Hippocampal formation (tissue), 2 donors: ENCODE measurements around the gene CUEDC1.

ENCODE experiments used
- DNase-seq, 2 donors: peaks; one replicate each; lab custom pipeline; 2025; lab: John Stamatoyannopoulos, UW

The CUEDC1 gene

DNA sequence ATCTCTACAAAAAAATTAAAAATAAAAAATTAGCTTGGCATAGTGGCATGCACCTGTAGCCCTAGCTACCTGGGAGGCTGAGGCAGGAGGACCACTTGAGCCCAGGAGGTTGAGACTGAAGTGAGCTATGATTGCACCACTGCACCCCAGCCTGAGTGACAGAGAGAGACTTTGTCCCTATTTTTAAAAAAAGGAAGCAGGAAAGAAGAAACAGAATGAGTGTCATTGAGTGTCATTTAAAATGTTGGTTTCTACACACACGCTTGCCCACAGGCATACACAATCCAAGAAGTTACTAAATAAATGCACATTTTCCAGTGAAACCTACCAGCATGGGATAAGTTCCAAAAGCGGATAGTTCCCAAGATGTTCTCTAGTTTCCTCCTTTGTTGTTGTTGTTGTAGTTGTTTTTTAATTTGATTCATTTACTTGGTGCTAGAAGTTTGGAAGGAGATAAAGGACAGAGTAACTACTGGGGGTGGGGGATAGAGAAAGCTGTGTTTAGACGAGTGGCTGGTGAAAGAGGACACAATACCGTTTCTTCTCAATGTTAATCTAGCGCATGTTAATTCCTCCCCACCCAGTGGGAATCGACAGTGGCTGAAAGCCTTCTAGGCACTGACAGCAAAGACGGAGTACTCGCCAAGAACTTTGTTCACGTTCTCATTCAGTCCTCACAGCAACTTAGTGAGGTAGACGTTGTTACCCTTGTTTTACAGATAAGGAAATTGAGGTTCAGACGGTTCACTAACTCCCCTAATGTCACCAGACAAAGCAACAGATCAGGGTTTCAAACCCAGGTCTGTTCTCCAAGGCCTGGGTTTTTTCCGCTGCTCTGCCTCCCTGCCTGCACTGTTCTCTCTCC is 122.7 kb downstream of the CUEDC1 start:
- DNase-seq: no peak

DNA sequence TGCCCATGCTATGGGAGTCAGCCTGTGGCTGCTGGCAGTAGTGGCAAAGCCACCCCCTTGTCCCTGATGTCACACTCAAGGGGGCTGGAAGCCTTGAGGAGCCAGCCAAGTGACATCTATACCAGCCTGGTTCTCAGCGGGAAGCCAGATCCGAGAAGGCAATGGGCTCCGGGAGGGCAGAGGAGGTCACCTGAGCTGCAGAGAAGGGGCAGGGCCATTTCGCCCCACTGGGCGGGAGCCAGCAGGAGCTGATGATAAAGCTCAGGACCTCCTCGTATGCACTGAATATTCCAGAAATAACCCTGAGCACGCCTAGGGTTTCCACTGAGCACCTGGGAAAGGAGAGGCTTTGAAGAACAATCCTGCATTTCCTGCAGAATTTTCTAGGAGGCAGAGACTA is 124.3 kb downstream of the CUEDC1 start:
- no peak for DNase-seq

DNA sequence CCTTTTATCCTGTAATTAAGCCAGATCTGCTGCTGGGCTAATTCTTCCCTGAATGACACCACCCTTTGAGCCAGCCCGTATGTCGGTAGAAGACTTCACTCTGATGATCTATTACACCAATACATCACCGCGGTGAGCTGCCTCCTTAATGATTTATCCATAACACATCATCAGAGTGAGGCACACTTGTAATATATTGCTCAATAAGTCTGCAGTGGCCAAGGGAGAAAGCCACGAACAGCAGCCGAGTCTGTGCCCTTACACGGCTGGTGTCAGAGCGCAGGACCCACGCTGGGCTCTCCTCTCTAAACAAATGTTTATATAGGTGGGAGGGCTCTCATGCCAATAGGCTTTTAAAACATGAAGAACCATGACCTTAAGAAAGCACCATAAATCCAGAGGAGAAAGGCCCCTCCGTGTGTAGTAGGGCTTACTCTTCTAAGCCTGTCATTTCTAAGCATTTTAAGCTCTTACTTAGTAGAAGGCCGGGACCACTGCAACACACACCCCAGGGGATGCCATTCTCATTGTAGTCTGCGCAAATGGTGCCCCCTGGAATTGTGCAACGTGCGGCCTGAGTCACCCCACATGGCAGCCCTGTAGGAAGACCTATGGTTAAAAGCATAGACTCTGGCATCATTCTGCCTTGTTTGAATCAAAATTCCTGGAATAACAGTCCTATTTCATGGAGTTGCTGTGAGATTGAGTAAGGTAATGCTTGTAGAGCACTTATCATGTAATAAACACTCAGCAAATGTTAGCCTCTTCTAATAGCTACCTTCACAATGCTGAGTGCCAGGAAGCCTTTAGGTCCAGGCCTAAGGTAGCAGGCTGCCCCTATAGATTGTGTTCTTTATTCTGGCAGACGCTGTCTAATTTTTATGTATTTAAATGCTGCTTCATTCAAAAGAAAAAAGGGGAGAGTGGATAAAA is 131.5 kb downstream of the CUEDC1 start:
- no peak for DNase-seq

DNA sequence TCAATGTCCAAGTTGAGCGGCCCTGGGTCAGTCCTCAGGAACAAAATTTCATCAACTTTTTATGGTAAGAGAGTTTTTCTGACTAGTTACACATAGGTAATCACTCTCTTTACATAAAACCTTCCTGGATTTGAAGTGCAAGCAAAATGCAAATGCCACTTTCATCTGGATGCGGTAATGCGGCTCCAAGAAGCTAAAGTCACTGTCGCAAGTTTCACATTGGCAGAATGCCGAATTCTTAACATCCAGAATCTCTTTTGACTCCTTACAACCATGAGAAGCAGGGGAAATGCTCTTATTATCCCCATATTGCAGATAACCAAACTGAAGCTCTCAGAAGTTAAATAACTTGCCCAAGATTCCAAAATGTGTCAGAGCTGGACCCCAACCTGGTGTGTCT is 135.3 kb downstream of the CUEDC1 start:
- no peak for DNase-seq

DNA sequence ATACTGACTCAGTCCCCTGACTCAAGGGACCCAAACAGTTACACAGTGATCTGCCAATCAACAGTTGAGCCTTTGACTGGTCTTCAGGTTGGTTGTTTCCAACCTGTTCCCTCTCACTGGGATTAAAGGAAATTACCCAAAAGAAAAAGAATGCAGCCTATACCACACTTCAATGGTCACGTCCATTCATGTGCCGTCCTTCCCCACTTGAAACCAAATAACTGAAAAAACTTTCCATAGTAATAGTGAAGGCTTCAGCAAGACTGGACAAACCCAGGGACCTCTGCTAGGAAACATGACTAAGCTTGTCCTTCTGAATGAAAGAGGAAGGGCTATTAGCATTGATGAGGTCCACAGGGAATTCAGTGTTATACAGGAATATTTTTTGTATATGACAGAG is 135.9 kb downstream of the CUEDC1 start:
- no peak for DNase-seq

DNA sequence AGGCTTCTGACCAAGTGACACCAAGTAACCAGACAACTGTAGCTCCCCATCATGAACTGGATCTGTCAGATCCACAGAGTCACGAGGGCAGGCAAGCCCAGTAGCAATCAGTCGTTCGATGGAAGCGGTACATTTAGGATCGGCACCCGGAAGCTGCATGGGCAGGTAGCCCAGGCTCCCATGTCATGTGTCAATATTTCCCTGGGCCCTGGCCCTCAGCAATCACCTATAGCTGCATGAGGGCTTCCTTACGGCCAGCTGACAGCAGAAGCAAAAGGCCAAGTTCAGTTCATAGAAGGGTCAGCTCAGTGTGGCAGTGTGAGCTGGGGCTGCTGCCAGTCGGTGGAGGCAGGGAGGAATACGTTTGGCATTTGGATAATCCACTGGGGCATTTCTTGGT is 137.1 kb downstream of the CUEDC1 start:
- DNase-seq: no peak

DNA sequence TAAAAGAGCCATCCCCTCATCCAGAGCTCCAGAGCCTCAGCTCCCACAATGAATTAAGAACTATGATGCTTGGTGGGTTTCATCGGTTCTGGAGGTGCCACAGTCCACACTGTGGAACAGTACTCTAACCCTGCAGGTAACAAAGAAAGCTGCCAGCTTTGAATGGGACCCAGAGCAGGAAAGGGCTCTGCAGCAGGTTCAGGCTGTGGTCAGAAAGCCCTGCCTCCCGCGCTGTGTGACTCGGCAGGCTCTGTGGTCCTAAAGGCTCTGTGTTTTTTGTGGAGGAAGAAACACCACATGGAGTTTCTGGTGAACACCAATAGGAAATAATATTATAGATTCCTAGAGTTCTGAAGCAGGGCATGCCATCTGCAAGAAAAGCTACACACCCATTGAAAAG is 137.9 kb downstream of the CUEDC1 start:
- DNase-seq: no peak

DNA sequence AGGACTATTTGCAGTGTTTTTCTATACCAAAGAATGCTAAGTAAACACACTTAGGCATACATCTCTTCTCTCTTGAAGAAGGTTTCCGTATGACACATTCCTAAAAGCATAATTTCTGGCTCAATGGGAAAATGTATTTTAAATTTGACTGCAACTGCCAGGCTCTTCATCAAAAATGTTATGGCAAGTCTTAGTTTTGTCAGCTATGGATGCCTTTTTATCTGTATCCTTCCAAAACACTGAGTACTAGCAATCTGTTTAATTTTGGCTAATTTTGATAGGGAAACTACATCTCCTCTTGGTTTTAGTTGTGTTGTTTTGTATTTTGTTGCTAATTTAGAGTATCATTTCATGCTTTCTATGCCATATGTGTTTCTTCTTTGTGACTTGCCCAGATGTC is 140.8 kb downstream of the CUEDC1 start:
- no peak for DNase-seq

DNA sequence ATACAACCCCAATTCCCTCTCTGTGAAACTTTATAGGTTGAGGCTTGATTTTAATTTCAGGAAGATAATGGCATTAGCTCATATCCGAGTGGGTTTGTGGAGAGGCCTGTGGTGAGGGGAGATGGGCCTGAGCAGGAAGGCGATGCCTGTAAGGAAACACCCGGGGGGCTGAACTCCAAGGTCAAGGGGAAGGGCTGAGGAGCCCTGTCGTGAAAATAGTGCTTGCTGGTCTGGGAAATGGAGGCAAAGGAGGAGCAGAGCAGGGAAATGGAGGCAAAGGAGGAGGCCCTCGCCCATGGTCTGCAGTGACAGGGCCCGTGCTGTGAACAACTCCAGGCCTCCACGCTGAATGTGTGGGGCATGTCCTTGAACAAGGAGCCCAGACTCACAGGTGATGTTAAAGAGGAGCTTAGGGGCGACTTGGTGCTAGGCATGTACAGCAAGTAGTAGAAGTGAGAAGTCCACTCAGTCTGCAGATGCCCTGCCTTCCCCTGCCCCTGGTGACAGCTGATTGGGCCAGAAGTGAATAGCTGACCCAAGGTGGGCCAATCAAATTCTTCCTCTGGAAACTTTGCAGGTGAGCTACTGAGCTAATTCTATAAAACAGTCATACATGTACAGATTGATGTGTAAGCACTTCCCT is 143.5 kb downstream of the CUEDC1 start:
- no peak for DNase-seq
